ENCODE results near the gene FBXW8. TPM values are rescaled to one million over a fixed set of nuclear protein-coding genes. Genes with fewer than 3 reads are reported as not detected.
A peak's percentile ranks its signal among the peaks of the same experiment; 100 is the strongest.

Gene FBXW8
- total and polyA plus RNA-seq, 2 donors (not counting 1 experiment from before 2014, with no cell fraction given) = 11.7 to 20.9 TPM

DNA sequence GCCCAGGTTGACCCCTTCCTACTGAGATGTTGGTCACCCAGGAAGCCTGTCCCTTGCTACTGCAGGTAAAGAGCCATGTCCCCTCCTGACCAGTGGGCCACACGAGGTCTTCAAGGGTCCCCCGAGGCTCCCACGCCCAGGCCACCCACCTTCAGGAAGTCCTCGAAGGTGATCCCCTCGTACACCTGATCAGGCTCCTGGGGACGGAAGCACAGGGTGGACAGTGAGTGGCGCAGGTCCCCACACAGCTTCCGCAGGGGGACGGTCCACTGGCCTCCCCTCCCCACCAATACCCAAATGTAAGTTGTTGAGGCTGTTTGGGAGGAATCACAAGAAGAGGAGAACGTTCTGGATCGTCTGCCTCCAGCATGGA, 131.0 kb downstream of the FBXW8 start:
- no peaks in the 10 kb centered on the region for H4K20me1 ChIP-seq (ENCODE audit: control insufficient read depth, extremely low read depth, insufficient read depth, low read length)
- no peak for DNase-seq (ENCODE audit: low read depth in 2 of 2)
- TF ChIP-seq, protein P1, sequence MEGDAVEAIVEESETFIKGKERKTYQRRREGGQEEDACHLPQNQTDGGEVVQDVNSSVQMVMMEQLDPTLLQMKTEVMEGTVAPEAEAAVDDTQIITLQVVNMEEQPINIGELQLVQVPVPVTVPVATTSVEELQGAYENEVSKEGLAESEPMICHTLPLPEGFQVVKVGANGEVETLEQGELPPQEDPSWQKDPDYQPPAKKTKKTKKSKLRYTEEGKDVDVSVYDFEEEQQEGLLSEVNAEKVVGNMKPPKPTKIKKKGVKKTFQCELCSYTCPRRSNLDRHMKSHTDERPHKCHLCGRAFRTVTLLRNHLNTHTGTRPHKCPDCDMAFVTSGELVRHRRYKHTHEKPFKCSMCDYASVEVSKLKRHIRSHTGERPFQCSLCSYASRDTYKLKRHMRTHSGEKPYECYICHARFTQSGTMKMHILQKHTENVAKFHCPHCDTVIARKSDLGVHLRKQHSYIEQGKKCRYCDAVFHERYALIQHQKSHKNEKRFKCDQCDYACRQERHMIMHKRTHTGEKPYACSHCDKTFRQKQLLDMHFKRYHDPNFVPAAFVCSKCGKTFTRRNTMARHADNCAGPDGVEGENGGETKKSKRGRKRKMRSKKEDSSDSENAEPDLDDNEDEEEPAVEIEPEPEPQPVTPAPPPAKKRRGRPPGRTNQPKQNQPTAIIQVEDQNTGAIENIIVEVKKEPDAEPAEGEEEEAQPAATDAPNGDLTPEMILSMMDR (conservative IDR thresholded peaks at IDR 0.05 in 1 of 2, IDR thresholded peaks at IDR 0.05 in 1 of 2; ENCODE audit: low read depth in 1 of 2, low read length in 2 of 2) = no peak
- no peak for TF ChIP-seq EZH2 (IDR thresholded peaks at IDR 0.05; ENCODE audit: low read length, missing control alignments)
- no peak overlapping the region for H3K9ac ChIP-seq (ENCODE audit: insufficient read depth, low read length)
- H3K27ac ChIP-seq (ENCODE audit: insufficient read depth, low read length) = no peak overlapping the region
- H3K4me2 ChIP-seq (ENCODE audit: extremely low read depth, insufficient read depth, low read length) = no peak overlapping the region
- no peaks in the 10 kb centered on the region for H3K36me3 ChIP-seq (ENCODE audit: control insufficient read depth, insufficient read depth, low read length)
- no peaks in the 10 kb centered on the region for H3K27me3 ChIP-seq (ENCODE audit: control insufficient read depth, insufficient read depth, low read length)
- no peaks in the 10 kb centered on the region for H3K79me2 ChIP-seq (ENCODE audit: control insufficient read depth, insufficient read depth, low read length)
- H3K9me3 ChIP-seq (ENCODE audit: control insufficient read depth, insufficient read depth, low read depth, low read length) = no peaks in the 10 kb centered on the region
- no peak overlapping the region for H3K4me3 ChIP-seq (replicated peaks in 1 of 4; ENCODE audit: control extremely low read depth in 1 of 4, insufficient read depth in 1 of 4, low read depth in 3 of 4, low read length in 4 of 4)
- H3K4me1 ChIP-seq (ENCODE audit: control insufficient read depth, extremely low read depth, insufficient read depth, low read length) = no peaks in the 10 kb centered on the region
- no peak overlapping the region for H2AFZ ChIP-seq (ENCODE audit: low read length)

DNA sequence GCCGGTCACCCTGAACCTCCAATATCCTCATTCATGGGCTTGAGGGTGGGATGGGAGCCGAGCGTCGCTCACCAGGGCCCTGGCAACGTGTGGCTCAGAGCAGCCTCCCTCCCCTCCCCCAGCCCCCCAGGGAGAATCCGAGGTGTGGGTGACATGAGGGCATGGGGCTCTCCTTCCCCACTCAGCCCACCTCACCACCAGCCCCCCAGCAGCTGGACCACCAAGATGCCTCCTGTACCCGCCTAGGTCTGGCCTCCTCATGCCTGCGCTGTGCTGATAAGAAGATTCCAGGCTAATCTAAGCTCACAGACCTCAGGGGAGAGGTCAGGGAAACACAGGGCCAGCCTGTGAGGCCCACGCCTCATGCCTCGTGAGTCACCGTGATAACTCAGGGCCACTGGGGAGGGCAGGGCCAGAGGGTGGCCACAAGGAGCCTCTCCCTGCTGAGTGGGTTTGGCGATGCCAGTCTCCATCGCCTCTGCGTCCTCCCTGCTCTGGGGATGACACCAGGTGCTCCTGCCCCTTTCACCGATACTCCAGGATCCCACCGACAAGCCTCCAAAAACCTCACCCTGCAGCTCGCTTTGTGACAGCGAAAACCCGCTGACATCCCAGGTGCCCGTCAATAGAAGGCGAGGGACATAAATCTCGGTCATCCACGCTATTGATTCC, 131.6 kb downstream of the FBXW8 start:
- Histone ChIP-seq H3K4me3 (replicated peaks in 1 of 4; ENCODE audit: control extremely low read depth in 1 of 4, insufficient read depth in 1 of 4, low read depth in 3 of 4, low read length in 4 of 4) (no peak overlapping the region), H3K9ac (ENCODE audit: insufficient read depth, low read length) (no peak overlapping the region), H3K27me3 (ENCODE audit: control insufficient read depth, insufficient read depth, low read length) (no peaks in the 10 kb centered on the region), H3K4me1 (ENCODE audit: control insufficient read depth, extremely low read depth, insufficient read depth, low read length) (no peaks in the 10 kb centered on the region), H3K36me3 (ENCODE audit: control insufficient read depth, insufficient read depth, low read length) (no peaks in the 10 kb centered on the region), H3K4me2 (ENCODE audit: extremely low read depth, insufficient read depth, low read length) (no peak overlapping the region), H3K27ac (ENCODE audit: insufficient read depth, low read length) (no peak overlapping the region), H3K9me3 (ENCODE audit: control insufficient read depth, insufficient read depth, low read depth, low read length) (no peaks in the 10 kb centered on the region), H2AFZ (ENCODE audit: low read length) (no peak overlapping the region), H4K20me1 (ENCODE audit: control insufficient read depth, extremely low read depth, insufficient read depth, low read length) (no peaks in the 10 kb centered on the region), H3K79me2 (ENCODE audit: control insufficient read depth, insufficient read depth, low read length) (no peaks in the 10 kb centered on the region)
- TF ChIP-seq, protein P1 (conservative IDR thresholded peaks at IDR 0.05 in 1 of 2, IDR thresholded peaks at IDR 0.05 in 1 of 2; ENCODE audit: low read depth in 1 of 2, low read length in 2 of 2) = no peak
- no peak for TF ChIP-seq EZH2 (IDR thresholded peaks at IDR 0.05; ENCODE audit: low read length, missing control alignments)
- peak in 1 of 2 donors; percentile 15 for DNase-seq (ENCODE audit: low read depth in 2 of 2)

DNA sequence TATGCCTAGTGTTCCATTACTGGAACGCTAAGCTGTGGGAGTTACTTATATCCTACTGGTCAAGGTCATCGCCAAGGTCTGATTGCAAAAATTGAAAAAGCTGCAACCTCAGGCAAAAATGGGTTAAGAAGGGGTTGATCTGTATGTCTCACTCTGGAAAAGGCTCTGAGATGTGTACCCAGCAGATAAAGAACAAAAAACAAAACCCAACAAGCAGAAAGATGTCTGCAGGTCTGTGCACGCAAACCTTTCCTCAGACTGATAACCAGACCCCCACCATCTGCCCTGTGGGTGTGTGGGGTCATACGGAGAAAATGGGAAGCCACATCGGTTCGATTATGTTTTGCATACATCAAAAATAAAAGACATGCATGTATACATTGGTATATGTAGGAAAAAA, 132.1 kb downstream of the FBXW8 start:
- Histone ChIP-seq H3K79me2 (ENCODE audit: control insufficient read depth, insufficient read depth, low read length) (no peaks in the 10 kb centered on the region), H3K9me3 (ENCODE audit: control insufficient read depth, insufficient read depth, low read depth, low read length) (no peaks in the 10 kb centered on the region), H3K36me3 (ENCODE audit: control insufficient read depth, insufficient read depth, low read length) (no peaks in the 10 kb centered on the region), H3K4me1 (ENCODE audit: control insufficient read depth, extremely low read depth, insufficient read depth, low read length) (peaks cover under 1% of the 10 kb centered on the region), H3K27me3 (ENCODE audit: control insufficient read depth, insufficient read depth, low read length) (no peaks in the 10 kb centered on the region), H3K4me2 (ENCODE audit: extremely low read depth, insufficient read depth, low read length) (no peak overlapping the region), H2AFZ (ENCODE audit: low read length) (no peak overlapping the region), H3K27ac (ENCODE audit: insufficient read depth, low read length) (no peak overlapping the region), H3K9ac (ENCODE audit: insufficient read depth, low read length) (no peak overlapping the region), H3K4me3 (replicated peaks in 1 of 4; ENCODE audit: control extremely low read depth in 1 of 4, insufficient read depth in 1 of 4, low read depth in 3 of 4, low read length in 4 of 4) (no peak overlapping the region), H4K20me1 (ENCODE audit: control insufficient read depth, extremely low read depth, insufficient read depth, low read length) (no peaks in the 10 kb centered on the region)
- no peak for DNase-seq (ENCODE audit: low read depth in 2 of 2)
- TF ChIP-seq, protein P1 (conservative IDR thresholded peaks at IDR 0.05 in 1 of 2, IDR thresholded peaks at IDR 0.05 in 1 of 2; ENCODE audit: low read depth in 1 of 2, low read length in 2 of 2) = no peak
- TF ChIP-seq EZH2 (IDR thresholded peaks at IDR 0.05; ENCODE audit: low read length, missing control alignments) = no peak
